Esophagus muscularis mucosa (tissue), 4 donors: ENCODE results near the gene FLG2.
"Not testable (repeated sequence)": the region's sequence is repeated elsewhere in the genome, so short reads cannot be mapped to it uniquely, and the experiment has no call there.

Experiments
- EP300 ChIP-seq: sonication (generic); formaldehyde crosslinking; IDR thresholded peaks from one replicate; pipeline ENCODE4 v1.6.1; 2017; ENCODE audit warnings: antibody characterized with exemption
- POLR2A ChIP-seq: fragments of 450-650 bp; IDR thresholded peaks from one replicate; pipeline ENCODE4 v1.6.1; 2017; ENCODE audit warnings: antibody characterized with exemption, moderate library complexity, mild to moderate bottlenecking, low read depth
- POLR2AphosphoS5 ChIP-seq, 2 donors: sonication (generic); formaldehyde crosslinking; IDR thresholded peaks; one replicate each; pipeline ENCODE4 v1.6.1; 2017; ENCODE audit warnings: antibody characterized with exemption in 2 of 2
- TF ChIP-seq, protein P1 (sequence below), 3 experiments: fragments of 200-600 bp in 2 of 3; fragments of 450-650 bp in 1 of 3; sonication (generic) in 2 of 3; IDR thresholded peaks; one replicate each; pipeline ENCODE4 v1.5.1; 2017 to 2019; ENCODE audit warnings: antibody characterized with exemption in 3 of 3, mild to moderate bottlenecking in 2 of 3, moderate library complexity in 1 of 3

GRCh38 chr1:152304773-152305172 lies 55.0 kb downstream of the FLG2 start:
- TF ChIP-seq, protein P1, sequence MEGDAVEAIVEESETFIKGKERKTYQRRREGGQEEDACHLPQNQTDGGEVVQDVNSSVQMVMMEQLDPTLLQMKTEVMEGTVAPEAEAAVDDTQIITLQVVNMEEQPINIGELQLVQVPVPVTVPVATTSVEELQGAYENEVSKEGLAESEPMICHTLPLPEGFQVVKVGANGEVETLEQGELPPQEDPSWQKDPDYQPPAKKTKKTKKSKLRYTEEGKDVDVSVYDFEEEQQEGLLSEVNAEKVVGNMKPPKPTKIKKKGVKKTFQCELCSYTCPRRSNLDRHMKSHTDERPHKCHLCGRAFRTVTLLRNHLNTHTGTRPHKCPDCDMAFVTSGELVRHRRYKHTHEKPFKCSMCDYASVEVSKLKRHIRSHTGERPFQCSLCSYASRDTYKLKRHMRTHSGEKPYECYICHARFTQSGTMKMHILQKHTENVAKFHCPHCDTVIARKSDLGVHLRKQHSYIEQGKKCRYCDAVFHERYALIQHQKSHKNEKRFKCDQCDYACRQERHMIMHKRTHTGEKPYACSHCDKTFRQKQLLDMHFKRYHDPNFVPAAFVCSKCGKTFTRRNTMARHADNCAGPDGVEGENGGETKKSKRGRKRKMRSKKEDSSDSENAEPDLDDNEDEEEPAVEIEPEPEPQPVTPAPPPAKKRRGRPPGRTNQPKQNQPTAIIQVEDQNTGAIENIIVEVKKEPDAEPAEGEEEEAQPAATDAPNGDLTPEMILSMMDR (IDR thresholded peaks at IDR 0.05): not testable (repeated sequence)
- TF ChIP-seq POLR2A; POLR2AphosphoS5 (IDR thresholded peaks at IDR 0.05); EP300: not testable (repeated sequence)
